Endothelial cell of umbilical vein (primary cell): Measurements from ENCODE around the gene SLC29A3. TPM values are rescaled to one million over a fixed set of nuclear protein-coding genes. Genes with fewer than 3 reads are reported as not detected.

ENCODE experiments used
- BruUV-seq: library from RNA; stranded (reverse); fragments of 400-500 nt; replicated peaks from 2 replicates; lab custom pipeline; 2021; lab: Mats Ljungman, UMichigan
- CTCF ChIA-PET: fragments of 300-600, 350-600 bp; sonication (Branson Sonifier 250); formaldehyde crosslinking; loops from one replicate; lab custom pipeline; 2021; ENCODE audit warnings: antibody characterized with exemption, inconsistent platforms; lab: Charles Lee
- POLR2A ChIA-PET: fragments of 300-600, 350-600 bp; sonication (Branson Sonifier 250); formaldehyde crosslinking; loops from one replicate; lab custom pipeline; 2021; ENCODE audit warnings: antibody characterized with exemption, inconsistent platforms; lab: Charles Lee
- DNase-seq: peaks from one replicate; pipeline ENCODE4 v3.0.0-alpha.2; 2011; ENCODE audit warnings: low read depth, low spot score
- FAIRE-seq: peaks from 2 replicates; lab custom pipeline; 2011; peaks lifted over from hg19 to GRCh38; lab: Jason Lieb, UNC
- H2AFZ ChIP-seq: 2 replicates; pipeline ENCODE4 v1.6.0; 2012; ENCODE audit warnings: low read depth, low read length, control low read depth, inconsistent platforms
- H3K27ac ChIP-seq: 2 replicates; pipeline ENCODE4 v1.5.1; 2011; ENCODE audit warnings: low read depth, mild to moderate bottlenecking, control low read depth, low read length, moderate library complexity; ENCODE audit not compliant: insufficient read depth
- H3K27me3 ChIP-seq, 2 experiments: 2 replicates each; pipeline versions ENCODE4 v1.6.0 to v1.6.1; 2011; ENCODE audit warnings: low read length in 2 of 2, mixed read lengths in 1 of 2; ENCODE audit not compliant: control insufficient read depth in 2 of 2, insufficient read depth in 2 of 2
- H3K36me3 ChIP-seq, 2 experiments: 2 replicates in 1 of 2; 3 replicates in 1 of 2; pipeline ENCODE4 v1.5.1; 2011; ENCODE audit warnings: low read length in 2 of 2, mild to moderate bottlenecking in 1 of 2, moderate library complexity in 1 of 2; ENCODE audit not compliant: control insufficient read depth in 2 of 2, insufficient read depth in 2 of 2; ENCODE audit errors: extremely low read depth in 1 of 2
- H3K4me1 ChIP-seq: 3 replicates; pipeline ENCODE4 v1.5.1; 2011; ENCODE audit warnings: mild to moderate bottlenecking, low read length; ENCODE audit not compliant: control insufficient read depth, insufficient read depth; ENCODE audit errors: extremely low read depth
- H3K4me2 ChIP-seq: 2 replicates; pipeline ENCODE4 v1.6.1; 2011; ENCODE audit warnings: low read length, control low read depth, mixed read lengths; ENCODE audit not compliant: insufficient read depth
- H3K4me3 ChIP-seq, 3 experiments: fragments of 200-600 bp in 1 of 3; sonication (generic), shearing (Covaris generic) in 1 of 3; replicated peaks in 1 of 3; 2 replicates each; pipeline ENCODE4 v1.5.1; 2011 to 2016; ENCODE audit warnings: control low read depth in 3 of 3, low read length in 3 of 3, mild to moderate bottlenecking in 2 of 3, inconsistent platforms in 1 of 3, low read depth in 1 of 3, moderate library complexity in 1 of 3; ENCODE audit not compliant: insufficient read depth in 1 of 3
- H3K79me2 ChIP-seq: 2 replicates; pipeline ENCODE4 v1.6.0; 2012; ENCODE audit warnings: low read length, inconsistent platforms; ENCODE audit not compliant: control insufficient read depth, insufficient read depth
- H3K9ac ChIP-seq: replicated peaks from 2 replicates; pipeline ENCODE3; 2011; ENCODE audit warnings: low read length, control low read depth; ENCODE audit not compliant: insufficient read depth; ENCODE audit errors: extremely low read depth
- H3K9me1 ChIP-seq: replicated peaks from 3 replicates; pipeline ENCODE4 v1.6.0; 2011; ENCODE audit warnings: mild to moderate bottlenecking, low read length; ENCODE audit not compliant: control insufficient read depth, insufficient read depth; ENCODE audit errors: extremely low read depth
- H3K9me3 ChIP-seq: replicated peaks from 2 replicates; pipeline ENCODE4 v1.5.1; 2012; ENCODE audit warnings: low read length, inconsistent platforms; ENCODE audit not compliant: control insufficient read depth, insufficient read depth
- H4K20me1 ChIP-seq: replicated peaks from 2 replicates; pipeline ENCODE3; 2011; ENCODE audit warnings: mild to moderate bottlenecking, low read length; ENCODE audit not compliant: control insufficient read depth, insufficient read depth; ENCODE audit errors: extremely low read depth
- EZH2 ChIP-seq: IDR thresholded peaks from 2 replicates; pipeline ENCODE4 v1.6.1; 2012; ENCODE audit warnings: borderline replicate concordance, low read depth, mild to moderate bottlenecking, moderate library complexity, low read length, inconsistent platforms; ENCODE audit not compliant: severe bottlenecking
- FOS ChIP-seq: IDR thresholded peaks from 2 replicates; pipeline ENCODE4 v1.6.1; 2011; ENCODE audit warnings: mild to moderate bottlenecking, low read length, moderate library complexity, borderline replicate concordance; ENCODE audit not compliant: insufficient read depth
- GATA2 ChIP-seq: IDR thresholded peaks from 2 replicates; pipeline ENCODE4 v1.7.0; 2011; ENCODE audit warnings: low read depth, mild to moderate bottlenecking, moderate library complexity, mixed read lengths, low read length; ENCODE audit not compliant: insufficient read length, insufficient read depth
- JUN ChIP-seq: IDR thresholded peaks from 2 replicates; pipeline ENCODE4 v1.6.1; 2011; ENCODE audit warnings: borderline replicate concordance, low read depth; ENCODE audit not compliant: insufficient read length, insufficient read depth
- MAX ChIP-seq: IDR thresholded peaks from 2 replicates; pipeline ENCODE4 v1.6.1; 2011; ENCODE audit not compliant: insufficient read depth, insufficient read length
- MYC ChIP-seq: IDR thresholded peaks from one replicate; pipeline ENCODE4 v1.6.1; 2011; ENCODE audit warnings: mild to moderate bottlenecking, low read depth, low read length
- POLR2A ChIP-seq: IDR thresholded peaks from 2 replicates; pipeline ENCODE4 v1.6.1; 2012; ENCODE audit warnings: low read depth, mild to moderate bottlenecking, control low read depth, low read length
- POLR2AphosphoS5 ChIP-seq: IDR thresholded peaks from 2 replicates; pipeline ENCODE4 v1.6.1; 2012; ENCODE audit warnings: low read depth, mild to moderate bottlenecking, control low read depth, low read length, moderate library complexity; ENCODE audit not compliant: insufficient read depth
- dilution Hi-C: fragments of 300-500 bp; cut with MboI; formaldehyde crosslinking; loops from one replicate; pipeline ENCODE4 v1.15.0; 2019; ENCODE audit warnings: low sequenced_read_pairs; ENCODE audit not compliant: extremely low pct_ligation_motif_present
- intact Hi-C: fragments of 100-400 bp; cut with micrococcal nuclease; formaldehyde crosslinking; loops from one replicate; pipeline ENCODE4 v1.10.0; 2022
- polyA plus RNA-seq, 4 experiments: library from polyadenylated mRNA; depleted of rRNA in 3 of 4; stranded (reverse) in 3 of 4; unstranded in 1 of 4; fragments of >200 nt; gene quantifications; 2 replicates each; pipeline versions ENCODE4 v1.2.1 to v1.2.3, GENCODE V29; 2011 to 2012; ENCODE audit warnings: missing spikeins in 1 of 4
- total RNA-seq: library from RNA; stranded (reverse); gene quantifications from 2 replicates; pipeline ENCODE4 v1.2.3, GENCODE V29; 2021
- TF ChIP-seq, protein P1 (sequence below), 2 donors: IDR thresholded peaks; 1 replicate in 1 of 2; 2 replicates in 1 of 2; pipeline ENCODE4 v1.5.1; 2011; ENCODE audit warnings: low read length in 2 of 2, mild to moderate bottlenecking in 2 of 2, moderate library complexity in 2 of 2, control low read depth in 1 of 2, inconsistent platforms in 1 of 2, low read depth in 1 of 2; ENCODE audit not compliant: insufficient read depth in 1 of 2; ENCODE audit errors: extremely low read depth in 1 of 2

SLC29A3 gene
- total and polyA plus RNA-seq, 2 donors (not counting 3 experiments of a cell fraction or from before 2014, with no cell fraction given) = 5.0 to 9.1 TPM

- Histone ChIP-seq H2AFZ (no peak overlapping the region), H3K27me3 (no peaks in the 10 kb centered on the region), H4K20me1 (no peaks in the 10 kb centered on the region), H3K4me2 (no peak overlapping the region), H3K4me1 (no peaks in the 10 kb centered on the region), H3K27ac (no peak overlapping the region), H3K9me1 (no peaks in the 10 kb centered on the region), H3K9me3 (no peaks in the 10 kb centered on the region), H3K9ac (no peak overlapping the region), H3K4me3 (no peak overlapping the region), H3K79me2 (no peaks in the 10 kb centered on the region), H3K36me3 (no peaks in the 10 kb centered on the region)
- TF ChIP-seq, protein P1, sequence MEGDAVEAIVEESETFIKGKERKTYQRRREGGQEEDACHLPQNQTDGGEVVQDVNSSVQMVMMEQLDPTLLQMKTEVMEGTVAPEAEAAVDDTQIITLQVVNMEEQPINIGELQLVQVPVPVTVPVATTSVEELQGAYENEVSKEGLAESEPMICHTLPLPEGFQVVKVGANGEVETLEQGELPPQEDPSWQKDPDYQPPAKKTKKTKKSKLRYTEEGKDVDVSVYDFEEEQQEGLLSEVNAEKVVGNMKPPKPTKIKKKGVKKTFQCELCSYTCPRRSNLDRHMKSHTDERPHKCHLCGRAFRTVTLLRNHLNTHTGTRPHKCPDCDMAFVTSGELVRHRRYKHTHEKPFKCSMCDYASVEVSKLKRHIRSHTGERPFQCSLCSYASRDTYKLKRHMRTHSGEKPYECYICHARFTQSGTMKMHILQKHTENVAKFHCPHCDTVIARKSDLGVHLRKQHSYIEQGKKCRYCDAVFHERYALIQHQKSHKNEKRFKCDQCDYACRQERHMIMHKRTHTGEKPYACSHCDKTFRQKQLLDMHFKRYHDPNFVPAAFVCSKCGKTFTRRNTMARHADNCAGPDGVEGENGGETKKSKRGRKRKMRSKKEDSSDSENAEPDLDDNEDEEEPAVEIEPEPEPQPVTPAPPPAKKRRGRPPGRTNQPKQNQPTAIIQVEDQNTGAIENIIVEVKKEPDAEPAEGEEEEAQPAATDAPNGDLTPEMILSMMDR (IDR thresholded peaks at IDR 0.05; ENCODE audit: extremely low read depth in 1 of 2, insufficient read depth in 1 of 2, low read depth in 1 of 2, low read length in 2 of 2) = no peak
- TF ChIP-seq POLR2A (no peak), EZH2 (no peak), FOS (no peak)
- ChIA-PET CTCF (interaction anchor here (1.0 to 2.4 kb wide), 6 partner anchors 8 to 391 kb away, joined by 3 to 15 read pairs (median 6); no protein-coding TSS in a partner anchor), POLR2A (no interaction called here)
- no TSS peak for BruUV-seq
- FAIRE-seq (no peak), DNase-seq (no peak)
- intact Hi-C loops = no loop called here
- dilution Hi-C loops = no loop called here
Measured at GRCh38 chr10:71293446-71294084, 25.5 kb upstream of the SLC29A3 start.

GRCh38 chr10:71294091-71294561, 24.9 kb upstream of the SLC29A3 start:
- no peaks in the 10 kb centered on the region for H3K27me3 ChIP-seq
- H3K9me3 ChIP-seq = no peaks in the 10 kb centered on the region
- no peaks in the 10 kb centered on the region for H3K4me1 ChIP-seq
- H3K36me3 ChIP-seq = no peaks in the 10 kb centered on the region
- BruUV-seq = no TSS peak
- no peak overlapping the region for H2AFZ ChIP-seq
- H3K27ac ChIP-seq = no peak overlapping the region
- H3K9me1 ChIP-seq = no peaks in the 10 kb centered on the region
- DNase-seq (no peak), FAIRE-seq (no peak)
- dilution Hi-C loops = no loop called here
- POLR2A ChIA-PET = no interaction called here
- no peak overlapping the region for H3K4me2 ChIP-seq
- no peak overlapping the region for H3K4me3 ChIP-seq
- no peak overlapping the region for H3K9ac ChIP-seq
- no peak for TF ChIP-seq FOS
- TF ChIP-seq POLR2A = no peak
- TF ChIP-seq MAX = no peak
- TF ChIP-seq EZH2 = no peak
- TF ChIP-seq POLR2AphosphoS5 = no peak
- TF ChIP-seq, protein P1 (IDR thresholded peaks at IDR 0.05; ENCODE audit: extremely low read depth in 1 of 2, insufficient read depth in 1 of 2, low read depth in 1 of 2, low read length in 2 of 2) = no peak
- TF ChIP-seq GATA2 = no peak
- TF ChIP-seq JUN = no peak
- no peak for TF ChIP-seq MYC
- H3K79me2 ChIP-seq = no peaks in the 10 kb centered on the region
- intact Hi-C loops = no loop called here
- no peaks in the 10 kb centered on the region for H4K20me1 ChIP-seq
- CTCF ChIA-PET = interaction anchor here (1.3 kb wide), 1 partner anchor 90 kb away, joined by 3 read pairs; no protein-coding TSS in a partner anchor
